ENCODE results near the gene SPRY1. TPM values are rescaled to one million over a fixed set of nuclear protein-coding genes. Genes with fewer than 3 reads are reported as not detected.

The SPRY1 gene
- total and polyA plus RNA-seq, 2 of the 8 experiments (the other 6 are each of a cell fraction or from before 2014, with no cell fraction given): 11.7 to 56.2 TPM

GRCh38 chr4:123419885-123420755 is 23.5 kb downstream of the SPRY1 start (continued):
- TF ChIP-seq GTF2F1 (IDR thresholded peaks at IDR 0.05; ENCODE audit: borderline replicate concordance, low read depth, low read length) (no peak), GABPA (IDR thresholded peaks at IDR 0.05; ENCODE audit: borderline replicate concordance, insufficient read depth, low read length) (no peak), NANOG (IDR thresholded peaks at IDR 0.05; ENCODE audit: insufficient read depth, low read depth, low read length, poor library complexity, severe bottlenecking) (no peak)
